GM12878 (cell line): Measurements from ENCODE around the gene PRAF2.

ENCODE experiments used
- BRCA1 ChIP-seq: IDR thresholded peaks from 2 replicates; pipeline ENCODE4 v1.6.1; 2011; ENCODE audit warnings: low read depth, low read length, improper control_type of control experiment
- CTCF ChIP-seq, 3 experiments: IDR thresholded peaks in 2 of 3; conservative IDR thresholded peaks in 1 of 3; 2 replicates each; pipeline ENCODE4 v1.5.1; 2011; ENCODE audit warnings: low read depth in 3 of 3, low read length in 3 of 3, mild to moderate bottlenecking in 3 of 3, control low read depth in 2 of 3, moderate library complexity in 2 of 3, inconsistent platforms in 1 of 3, mixed read lengths in 1 of 3; ENCODE audit not compliant: control insufficient read depth in 2 of 3, insufficient read depth in 1 of 3; ENCODE audit errors: extremely low read depth in 1 of 3
- MYC ChIP-seq: IDR thresholded peaks from 2 replicates; pipeline ENCODE4 v1.6.1; 2011; ENCODE audit warnings: mild to moderate bottlenecking, low read length, moderate library complexity, inconsistent platforms; ENCODE audit not compliant: insufficient read depth, insufficient replicate concordance, insufficient read length, severe bottlenecking
- ZZZ3 ChIP-seq: IDR thresholded peaks from 2 replicates; pipeline ENCODE4 v1.6.1; 2011; ENCODE audit warnings: low read depth; ENCODE audit not compliant: control insufficient read depth, insufficient read length
- TF ChIP-seq, protein P1 (sequence below): IDR thresholded peaks from 2 replicates; pipeline ENCODE4 v1.6.1; 2012; ENCODE audit warnings: low read length, inconsistent platforms
- TF ChIP-seq, protein P2 (sequence below): fragments of 450-650 bp; IDR thresholded peaks from 2 replicates; pipeline ENCODE4 v1.6.1; 2017; ENCODE audit warnings: mild to moderate bottlenecking, moderate library complexity

GRCh38 chrX:49039598-49040375 is 34.0 kb downstream of the PRAF2 start:
- TF ChIP-seq MYC (no peak), BRCA1 (no peak), ZZZ3 (no peak), CTCF (IDR thresholded peaks at IDR 0.05 in 2 of 3, conservative IDR thresholded peaks at IDR 0.05 in 1 of 3; ENCODE audit: control insufficient read depth in 2 of 3, extremely low read depth in 1 of 3, insufficient read depth in 1 of 3, low read depth in 3 of 3, low read length in 3 of 3) (no peak)
- TF ChIP-seq, protein P1, sequence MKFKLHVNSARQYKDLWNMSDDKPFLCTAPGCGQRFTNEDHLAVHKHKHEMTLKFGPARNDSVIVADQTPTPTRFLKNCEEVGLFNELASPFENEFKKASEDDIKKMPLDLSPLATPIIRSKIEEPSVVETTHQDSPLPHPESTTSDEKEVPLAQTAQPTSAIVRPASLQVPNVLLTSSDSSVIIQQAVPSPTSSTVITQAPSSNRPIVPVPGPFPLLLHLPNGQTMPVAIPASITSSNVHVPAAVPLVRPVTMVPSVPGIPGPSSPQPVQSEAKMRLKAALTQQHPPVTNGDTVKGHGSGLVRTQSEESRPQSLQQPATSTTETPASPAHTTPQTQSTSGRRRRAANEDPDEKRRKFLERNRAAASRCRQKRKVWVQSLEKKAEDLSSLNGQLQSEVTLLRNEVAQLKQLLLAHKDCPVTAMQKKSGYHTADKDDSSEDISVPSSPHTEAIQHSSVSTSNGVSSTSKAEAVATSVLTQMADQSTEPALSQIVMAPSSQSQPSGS, result no peak
- TF ChIP-seq, protein P2, sequence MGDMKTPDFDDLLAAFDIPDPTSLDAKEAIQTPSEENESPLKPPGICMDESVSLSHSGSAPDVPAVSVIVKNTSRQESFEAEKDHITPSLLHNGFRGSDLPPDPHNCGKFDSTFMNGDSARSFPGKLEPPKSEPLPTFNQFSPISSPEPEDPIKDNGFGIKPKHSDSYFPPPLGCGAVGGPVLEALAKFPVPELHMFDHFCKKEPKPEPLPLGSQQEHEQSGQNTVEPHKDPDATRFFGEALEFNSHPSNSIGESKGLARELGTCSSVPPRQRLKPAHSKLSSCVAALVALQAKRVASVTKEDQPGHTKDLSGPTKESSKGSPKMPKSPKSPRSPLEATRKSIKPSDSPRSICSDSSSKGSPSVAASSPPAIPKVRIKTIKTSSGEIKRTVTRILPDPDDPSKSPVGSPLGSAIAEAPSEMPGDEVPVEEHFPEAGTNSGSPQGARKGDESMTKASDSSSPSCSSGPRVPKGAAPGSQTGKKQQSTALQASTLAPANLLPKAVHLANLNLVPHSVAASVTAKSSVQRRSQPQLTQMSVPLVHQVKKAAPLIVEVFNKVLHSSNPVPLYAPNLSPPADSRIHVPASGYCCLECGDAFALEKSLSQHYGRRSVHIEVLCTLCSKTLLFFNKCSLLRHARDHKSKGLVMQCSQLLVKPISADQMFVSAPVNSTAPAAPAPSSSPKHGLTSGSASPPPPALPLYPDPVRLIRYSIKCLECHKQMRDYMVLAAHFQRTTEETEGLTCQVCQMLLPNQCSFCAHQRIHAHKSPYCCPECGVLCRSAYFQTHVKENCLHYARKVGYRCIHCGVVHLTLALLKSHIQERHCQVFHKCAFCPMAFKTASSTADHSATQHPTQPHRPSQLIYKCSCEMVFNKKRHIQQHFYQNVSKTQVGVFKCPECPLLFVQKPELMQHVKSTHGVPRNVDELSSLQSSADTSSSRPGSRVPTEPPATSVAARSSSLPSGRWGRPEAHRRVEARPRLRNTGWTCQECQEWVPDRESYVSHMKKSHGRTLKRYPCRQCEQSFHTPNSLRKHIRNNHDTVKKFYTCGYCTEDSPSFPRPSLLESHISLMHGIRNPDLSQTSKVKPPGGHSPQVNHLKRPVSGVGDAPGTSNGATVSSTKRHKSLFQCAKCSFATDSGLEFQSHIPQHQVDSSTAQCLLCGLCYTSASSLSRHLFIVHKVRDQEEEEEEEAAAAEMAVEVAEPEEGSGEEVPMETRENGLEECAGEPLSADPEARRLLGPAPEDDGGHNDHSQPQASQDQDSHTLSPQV, result no peak
